GM19099 (cell line): ENCODE data around the gene ATXN1.

Source experiments
- POLR2A ChIP-seq: IDR thresholded peaks from 3 replicates; pipeline ENCODE4 v1.6.1; 2011; ENCODE audit warnings: low read depth; ENCODE audit not compliant: insufficient read length; ENCODE audit errors: extremely low read depth

ATXN1 gene

DNA sequence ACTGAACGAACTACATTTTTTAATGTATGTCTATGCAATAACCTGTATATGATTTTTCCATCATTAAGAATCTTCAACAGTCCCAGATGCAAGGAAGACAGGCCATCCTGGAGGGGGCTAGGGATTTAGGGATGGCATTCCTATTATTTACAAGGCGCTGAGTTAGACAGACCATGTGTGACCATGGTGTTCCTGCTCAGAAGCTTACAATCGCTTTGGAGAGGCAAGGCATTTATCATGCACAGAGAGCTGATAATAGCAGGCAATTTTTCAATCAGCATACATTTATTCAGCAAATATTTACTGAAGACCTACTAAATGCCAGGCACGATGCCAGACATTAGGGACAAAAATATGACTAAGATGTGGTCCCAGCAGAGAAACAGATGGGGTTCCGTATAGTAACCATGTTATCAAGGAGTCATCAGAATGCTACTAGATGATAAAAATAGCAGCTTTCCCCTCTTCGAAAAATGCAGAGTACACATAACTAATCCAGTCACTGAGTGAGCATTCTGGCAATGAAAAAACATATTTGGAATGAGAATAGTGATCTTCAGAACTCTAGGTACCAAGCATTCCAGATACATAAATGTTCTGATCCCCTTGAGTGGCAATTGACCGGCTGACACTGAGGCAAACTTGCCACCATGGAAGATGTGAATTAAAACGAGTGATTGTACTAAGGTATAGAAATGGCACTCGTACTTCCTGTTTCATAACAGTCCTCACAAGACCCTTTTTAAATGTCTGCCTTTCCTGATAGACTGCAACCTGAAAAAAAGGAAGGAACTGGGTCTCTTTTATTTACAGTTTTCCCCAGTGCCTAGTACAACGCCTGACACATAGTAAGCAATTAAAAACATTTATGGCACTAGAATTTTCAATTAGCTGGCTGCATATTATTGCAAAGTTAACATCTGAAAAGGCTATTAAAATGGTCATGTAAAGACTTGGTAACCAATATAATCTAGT, 135.7 kb downstream of the ATXN1 start:
- no peak for TF ChIP-seq POLR2A

DNA sequence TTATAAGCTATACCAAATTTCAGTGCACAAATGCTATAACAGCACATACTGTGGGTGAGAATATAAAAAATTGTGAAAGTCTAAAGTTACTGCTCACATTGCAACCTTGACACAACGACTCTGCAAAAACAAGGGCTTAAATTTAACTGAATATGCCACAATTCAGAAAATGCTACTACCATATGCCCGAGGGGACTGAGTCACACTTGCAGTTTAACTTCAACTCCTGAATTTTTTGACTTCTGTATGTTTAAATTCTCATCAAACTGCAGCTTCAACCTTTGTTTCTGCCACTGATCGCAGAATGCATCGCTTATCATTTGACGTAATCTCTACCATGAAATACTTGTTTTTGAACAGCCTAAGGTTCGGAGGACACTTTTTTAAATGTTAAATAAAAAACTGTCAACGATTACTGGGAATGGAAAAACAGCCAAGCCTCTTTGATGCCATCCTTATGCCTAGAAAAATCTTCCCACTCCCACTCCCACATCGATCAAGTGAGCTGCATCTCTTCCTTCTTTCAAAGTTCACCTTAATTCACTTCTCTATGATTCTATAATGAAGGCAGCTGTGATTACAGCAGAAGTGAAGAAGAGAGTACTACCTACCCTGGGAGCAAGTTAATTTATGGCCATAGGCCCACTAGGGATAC, 136.5 kb downstream of the ATXN1 start:
- TF ChIP-seq POLR2A, result no peak

DNA sequence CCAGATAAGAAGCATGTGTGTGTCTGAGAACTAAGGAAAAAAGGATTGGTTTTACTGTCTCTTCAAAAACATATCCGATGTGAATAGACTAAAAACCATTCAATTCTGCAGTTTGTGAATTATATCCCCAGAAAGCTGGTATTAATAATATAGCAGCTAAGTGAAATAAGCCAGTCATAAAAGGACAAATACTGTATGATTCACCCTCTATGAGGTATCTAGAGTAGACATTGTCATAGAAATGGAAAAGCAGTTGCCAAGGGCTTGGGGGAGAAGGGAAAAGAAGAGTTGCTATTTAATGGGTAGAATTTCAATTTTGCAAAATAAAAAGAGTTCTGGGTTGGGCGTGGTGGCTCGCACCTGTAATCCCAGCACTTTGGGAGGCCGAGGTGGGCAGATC, 137.5 kb downstream of the ATXN1 start:
- no peak for TF ChIP-seq POLR2A

DNA sequence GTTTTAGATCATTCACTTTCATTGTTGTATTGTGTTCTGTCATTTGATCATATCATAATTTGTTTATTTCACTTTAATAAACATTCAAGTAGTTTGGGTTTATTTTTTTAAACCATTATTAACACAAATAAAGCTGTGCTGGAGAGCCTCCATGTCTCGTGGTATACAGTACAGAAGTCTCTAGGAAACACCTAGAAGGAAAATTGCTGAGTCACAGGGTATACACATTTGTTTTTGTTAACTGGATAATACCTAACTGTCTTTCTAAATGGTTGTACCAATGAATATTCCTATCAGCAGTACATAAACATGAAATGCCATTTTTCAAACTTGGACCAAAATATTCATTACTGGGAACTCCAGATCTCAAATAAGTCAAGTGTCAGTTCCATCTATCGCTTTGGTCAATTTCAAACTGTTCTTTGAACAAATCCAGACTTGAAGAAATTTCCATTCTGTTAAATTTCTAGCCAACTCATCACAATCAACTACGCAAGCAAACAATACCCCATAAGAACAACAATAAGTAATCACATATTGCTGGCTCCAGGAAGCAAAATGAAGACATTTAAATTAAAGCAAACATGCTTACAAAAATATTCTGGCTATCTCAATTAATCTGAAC, 138.1 kb downstream of the ATXN1 start:
- TF ChIP-seq POLR2A, result no peak

DNA sequence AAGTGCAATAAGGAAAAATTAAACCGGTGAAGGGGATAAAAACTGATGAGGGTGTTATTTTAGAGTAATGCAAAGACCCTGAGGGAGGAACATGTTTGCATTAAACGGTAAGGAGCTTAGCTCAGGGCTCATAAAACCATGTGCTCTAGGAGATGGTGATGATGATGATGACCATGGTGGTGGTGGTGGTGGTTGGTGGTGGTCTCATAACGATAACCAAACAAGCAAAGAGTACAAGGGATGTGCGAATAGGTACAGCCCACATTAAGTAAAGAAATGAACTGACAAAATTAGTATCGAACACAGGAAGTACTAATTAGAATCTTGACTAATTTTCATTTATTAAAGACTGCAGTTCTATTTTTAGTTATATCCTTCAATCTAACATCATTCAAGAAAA, 139.1 kb downstream of the ATXN1 start:
- TF ChIP-seq POLR2A, result no peak

DNA sequence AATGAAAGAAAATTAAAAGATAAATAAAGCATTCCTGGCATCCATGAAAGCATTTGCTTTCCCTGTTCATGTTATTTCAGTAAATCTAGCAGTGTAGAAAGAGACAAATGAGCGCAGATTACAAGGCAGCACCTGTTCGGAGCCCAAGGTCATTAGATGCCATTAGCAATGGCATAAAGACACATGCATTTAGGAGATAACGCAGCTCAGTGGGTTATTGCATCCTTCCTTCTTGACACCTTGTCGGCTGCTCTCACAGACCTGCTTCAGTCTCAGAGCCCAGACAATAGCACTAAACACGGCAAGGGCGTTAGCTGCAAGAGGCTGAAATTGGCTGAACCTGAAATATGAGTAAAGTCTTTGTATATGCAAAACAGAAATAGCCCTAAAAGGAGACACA, 140.3 kb downstream of the ATXN1 start:
- TF ChIP-seq POLR2A, result no peak

DNA sequence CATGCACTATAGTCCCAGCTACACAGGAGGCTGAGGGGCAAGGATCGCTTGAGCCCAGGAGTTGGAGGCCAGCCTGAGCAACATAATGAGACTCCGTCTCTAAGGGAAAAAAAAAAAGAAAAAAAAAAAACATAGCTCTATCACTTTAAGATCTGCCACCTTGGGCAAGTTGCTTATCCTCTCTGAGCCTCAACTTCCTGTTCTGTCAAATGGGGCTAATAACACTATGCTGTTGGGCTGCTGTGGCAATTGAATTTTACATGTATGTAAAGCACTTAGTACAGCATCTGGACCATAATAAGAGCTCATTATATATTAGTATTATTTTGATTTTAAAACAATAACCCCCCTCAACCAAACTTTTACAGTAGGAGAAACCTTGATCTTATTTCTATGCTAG, 141.5 kb downstream of the ATXN1 start:
- TF ChIP-seq POLR2A, result no peak

DNA sequence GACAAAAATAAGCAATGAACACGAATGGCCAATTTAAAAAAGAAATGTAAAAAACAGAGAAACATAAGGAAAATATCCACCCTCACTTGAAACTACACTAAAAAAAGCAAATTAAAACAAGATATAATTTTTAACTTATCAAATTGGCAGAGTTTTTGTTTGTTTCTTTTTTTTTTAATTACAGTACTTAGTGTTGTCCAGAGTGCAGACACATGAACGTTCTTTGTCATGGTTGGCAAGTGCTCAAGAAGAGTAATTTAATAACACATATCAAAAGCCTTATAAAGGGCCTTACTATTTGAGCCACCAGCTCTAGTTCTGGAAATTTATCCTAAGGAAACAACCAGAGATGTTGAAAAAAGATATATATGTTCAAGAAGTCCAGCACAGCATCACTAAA, 142.3 kb downstream of the ATXN1 start:
- TF ChIP-seq POLR2A, result no peak

DNA sequence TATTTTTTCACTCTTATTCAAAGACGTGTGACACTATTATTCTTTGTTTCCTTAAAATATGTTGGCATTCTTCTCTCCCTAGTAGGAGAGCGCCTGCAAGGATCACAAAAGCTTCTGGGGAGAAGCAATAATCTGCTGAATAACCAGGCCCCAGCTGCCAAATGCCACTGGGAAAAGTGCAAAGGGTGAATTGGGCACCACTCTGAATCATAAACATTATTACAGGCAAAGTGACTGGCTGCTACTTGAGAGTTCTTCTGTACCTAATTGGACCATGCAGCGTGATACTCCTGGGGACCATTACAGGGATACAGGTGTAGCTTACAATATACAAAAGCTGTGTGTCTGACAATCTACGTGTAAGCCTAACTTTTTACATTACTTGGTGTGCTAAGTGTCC, 152.8 kb downstream of the ATXN1 start:
- no peak for TF ChIP-seq POLR2A

DNA sequence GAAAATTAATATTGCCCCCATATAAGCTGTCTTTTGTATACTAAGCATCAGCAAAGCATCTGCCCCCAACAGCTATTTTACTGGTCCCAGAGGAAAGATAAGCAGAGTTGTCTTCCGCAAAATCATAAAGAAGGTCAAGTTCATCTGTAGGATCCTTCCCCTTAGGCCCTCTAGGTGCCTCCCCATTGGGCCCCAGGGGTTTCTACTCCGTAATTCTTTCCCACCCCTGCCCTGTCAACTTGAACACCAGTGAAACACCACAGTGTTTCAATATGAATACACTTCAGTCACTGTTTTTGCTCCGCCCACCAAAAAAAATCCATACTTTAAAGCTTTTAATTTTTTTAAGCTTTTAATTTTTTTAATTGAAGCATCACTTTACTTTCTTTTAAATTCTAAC, 159.2 kb downstream of the ATXN1 start:
- no peak for TF ChIP-seq POLR2A

DNA sequence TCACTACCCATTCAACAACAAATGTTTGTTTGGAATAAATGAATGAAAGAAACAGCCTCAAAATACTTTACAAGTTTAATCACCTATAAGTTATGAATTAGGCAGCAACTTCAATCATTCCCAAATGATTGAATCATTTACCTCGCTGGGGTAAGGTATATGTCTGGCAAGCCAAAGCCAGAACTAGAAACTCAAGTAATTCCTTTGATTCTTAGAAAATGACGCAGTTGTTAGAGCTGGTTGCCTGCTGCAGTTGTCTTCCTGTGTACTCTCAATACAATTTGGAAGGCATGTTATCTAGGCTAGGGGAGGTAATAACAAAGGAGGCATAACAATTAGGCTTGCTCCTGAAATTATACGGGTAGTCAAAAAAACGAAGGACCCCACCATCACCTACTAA, 160.6 kb downstream of the ATXN1 start:
- TF ChIP-seq POLR2A, result no peak

DNA sequence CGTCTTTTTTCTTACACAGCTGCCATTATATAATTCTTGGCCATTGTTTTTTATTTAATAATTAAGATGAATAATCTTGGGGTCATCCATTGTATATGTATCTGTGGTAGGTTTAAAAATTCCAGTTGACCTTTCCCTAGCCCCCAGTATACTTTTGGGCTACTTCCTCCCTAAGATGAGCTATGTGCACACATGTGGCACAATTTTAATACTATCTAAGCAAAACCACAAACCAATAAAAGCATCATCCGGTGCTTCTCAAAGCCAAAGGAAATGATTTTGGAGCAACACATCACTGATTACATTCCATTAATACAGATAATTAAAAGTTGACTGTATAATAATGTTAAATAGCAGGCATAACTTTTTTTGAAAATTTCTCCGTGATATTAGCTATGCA, 161.2 kb downstream of the ATXN1 start:
- no peak for TF ChIP-seq POLR2A

DNA sequence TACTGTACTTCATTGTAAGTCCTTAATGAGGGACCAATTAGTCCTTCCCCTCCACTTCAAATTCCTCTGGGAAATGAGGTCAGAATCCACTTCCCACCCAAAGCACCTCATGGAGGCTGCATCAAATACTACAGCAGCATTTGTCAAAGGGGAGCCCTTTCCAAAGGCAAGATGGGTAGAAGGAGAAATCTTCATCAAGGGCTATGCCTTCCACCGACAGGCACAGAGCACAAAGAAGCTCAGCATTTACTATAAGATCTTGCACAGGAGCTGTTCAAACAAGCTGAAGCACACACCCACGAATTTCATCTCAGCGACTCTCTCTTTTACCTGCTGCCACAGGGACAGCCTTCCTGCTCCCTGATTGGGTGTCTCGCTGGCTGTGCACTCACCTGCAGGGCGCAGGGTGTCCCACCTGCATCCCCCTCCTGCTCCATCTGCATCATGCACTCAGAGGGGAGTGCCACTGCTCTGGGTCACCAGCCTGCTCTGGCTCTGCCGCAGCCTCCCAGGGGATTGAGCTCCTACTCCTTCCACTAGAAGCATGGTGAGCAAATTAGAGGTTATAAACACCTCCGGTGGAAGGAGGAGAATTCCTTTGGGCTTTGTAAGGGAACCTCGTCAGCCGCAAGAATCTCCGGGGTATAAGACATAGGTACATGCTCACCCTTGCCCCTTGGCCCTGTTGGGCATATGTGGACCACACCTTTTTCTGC, 164.5 kb downstream of the ATXN1 start:
- TF ChIP-seq POLR2A, result no peak

DNA sequence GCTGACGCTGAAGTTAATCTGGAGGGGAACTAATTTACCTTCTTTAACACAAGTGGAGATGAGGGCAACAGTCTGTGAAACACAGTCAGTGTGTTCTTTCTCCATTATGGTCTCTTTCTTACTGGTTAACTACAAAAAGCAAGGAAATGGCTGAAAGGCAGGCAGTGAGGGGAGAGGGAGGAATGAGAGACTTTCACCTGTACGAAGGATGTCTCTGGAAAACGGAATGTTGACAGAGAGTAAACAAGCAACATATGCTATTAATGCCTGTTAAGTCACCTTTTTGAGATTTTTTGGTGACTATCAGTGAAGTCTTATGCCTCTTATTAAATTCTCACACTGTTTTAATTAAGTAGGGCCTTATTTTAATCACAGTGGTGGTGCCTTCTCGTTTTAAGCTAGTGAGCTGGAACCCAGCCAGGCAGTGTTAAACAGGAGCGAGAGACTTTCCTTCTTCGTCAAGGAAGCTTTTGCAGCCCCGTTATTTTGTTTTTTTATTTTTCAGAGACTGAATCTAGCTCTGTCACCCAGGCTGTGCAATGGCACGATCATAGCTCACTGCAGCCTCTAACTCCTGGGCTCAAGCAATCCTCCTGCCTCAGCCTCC, 165.6 kb downstream of the ATXN1 start:
- TF ChIP-seq POLR2A, result no peak

DNA sequence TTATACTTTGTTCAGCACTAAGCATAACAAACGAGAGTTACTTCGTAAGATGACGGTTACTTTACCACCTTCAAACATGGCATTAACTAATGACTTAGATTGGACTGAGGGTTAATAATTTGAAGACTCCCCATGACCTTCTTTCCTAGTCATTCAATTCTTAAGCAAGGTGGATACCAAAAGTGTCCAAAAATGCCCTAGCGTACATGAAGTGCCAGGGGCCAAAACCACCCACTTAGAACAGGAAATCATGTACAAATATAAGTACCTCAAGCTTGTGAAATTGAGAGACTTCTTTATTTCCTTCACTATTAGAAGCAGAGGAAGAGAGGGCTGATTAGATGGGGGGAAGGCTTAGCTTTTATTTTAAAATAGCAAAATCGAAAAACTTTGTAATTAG, 166.4 kb downstream of the ATXN1 start:
- TF ChIP-seq POLR2A, result no peak

DNA sequence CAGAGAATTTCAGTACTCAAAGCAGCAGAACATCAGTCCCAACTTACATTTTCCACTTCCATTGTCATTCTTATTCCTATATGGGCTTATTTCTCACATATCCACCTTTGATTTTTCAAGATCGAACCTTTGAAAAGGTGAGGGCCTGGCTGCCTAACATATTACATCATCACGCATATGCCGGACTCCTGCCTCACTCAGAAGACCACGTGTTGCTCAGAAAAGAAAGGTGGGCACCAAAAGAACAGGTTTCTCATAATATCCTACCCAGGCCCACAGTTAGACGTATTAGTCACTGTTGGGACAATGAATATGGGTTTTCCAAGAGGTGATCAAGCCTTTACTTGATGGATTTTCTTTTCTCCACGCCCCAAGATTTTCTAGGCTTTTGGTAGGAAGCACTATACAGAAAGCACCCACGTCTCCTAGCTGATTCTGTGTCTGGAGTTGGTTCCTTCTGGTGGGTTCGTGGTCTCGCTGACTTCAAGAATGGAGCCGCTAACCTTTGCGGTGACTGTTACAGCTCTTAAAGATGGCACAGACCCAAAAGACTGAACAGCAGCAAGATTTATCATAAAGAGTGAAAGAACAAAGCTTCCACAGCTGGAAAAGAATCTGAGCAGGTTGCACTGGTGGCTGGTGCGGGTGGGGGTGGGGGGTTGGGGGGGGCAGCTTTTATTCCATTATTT, 168.9 kb downstream of the ATXN1 start:
- TF ChIP-seq POLR2A, result no peak
